HEK293 (cell line): ENCODE measurements around the gene NCKAP5.

Source experiments
- CTCF ChIA-PET: fragments of 350-600 bp; formaldehyde crosslinking; extraction: SDS; loops from one replicate; lab custom pipeline; 2021; ENCODE audit warnings: antibody characterized with exemption; lab: Yijun Ruan, JAX
- POLR2A ChIA-PET: fragments of 300-600 bp; formaldehyde crosslinking; extraction: SDS; loops from one replicate; lab custom pipeline; 2020; ENCODE audit warnings: antibody characterized with exemption, inconsistent platforms; lab: Yijun Ruan, JAX
- H3K27ac ChIP-seq: fragments of 200-500 bp; sonication (Bioruptor generic); 2 replicates; pipeline ENCODE4 v1.5.1; 2014; ENCODE audit warnings: low read depth, low read length, control low read depth, inconsistent platforms; ENCODE audit errors: extremely low read depth
- H3K36me3 ChIP-seq, 2 experiments: fragments of 200-500 bp in 1 of 2; sonication (Bioruptor generic) in 1 of 2; 1 replicate in 1 of 2; 2 replicates in 1 of 2; pipeline ENCODE4 v1.5.1; 2014 to 2017; ENCODE audit warnings: inconsistent platforms in 2 of 2, low read length in 2 of 2; ENCODE audit not compliant: control insufficient read depth in 2 of 2, insufficient read depth in 1 of 2
- H3K4me1 ChIP-seq: fragments of 200-500 bp; sonication (Bioruptor generic); 2 replicates; pipeline ENCODE4 v1.5.1; 2014; ENCODE audit warnings: mild to moderate bottlenecking, low read length, inconsistent platforms; ENCODE audit not compliant: control insufficient read depth, insufficient read depth
- H3K4me3 ChIP-seq: 2 replicates; pipeline ENCODE4 v1.5.1; 2011; ENCODE audit warnings: low read depth, mild to moderate bottlenecking, control low read depth, low read length, moderate library complexity
- H3K9me3 ChIP-seq: fragments of 200-500 bp; sonication (Bioruptor generic); 2 replicates; pipeline ENCODE4 v1.5.1; 2014; ENCODE audit warnings: low read depth, low read length, inconsistent platforms; ENCODE audit not compliant: control insufficient read depth, insufficient read depth
- ZNF138 ChIP-seq: fragments of 450-650 bp; formaldehyde crosslinking; IDR thresholded peaks from 2 replicates; pipeline ENCODE4 v1.5.1; 2016; ENCODE audit warnings: missing biosample characterization, missing genetic modification characterization, borderline replicate concordance
- ZNF548 ChIP-seq: fragments of 450-650 bp; formaldehyde crosslinking; IDR thresholded peaks from 2 replicates; pipeline ENCODE4 v1.5.1; 2016; ENCODE audit warnings: missing biosample characterization, missing genetic modification characterization
- ZNF747 ChIP-seq: fragments of 450-650 bp; formaldehyde crosslinking; IDR thresholded peaks from 2 replicates; pipeline ENCODE4 v1.5.1; 2016; ENCODE audit warnings: missing biosample characterization, missing genetic modification characterization
- TF ChIP-seq, protein P1 (sequence below): fragments of 450-650 bp; formaldehyde crosslinking; conservative IDR thresholded peaks from 2 replicates; pipeline ENCODE4 v1.5.1; 2016; ENCODE audit warnings: low read depth, missing biosample characterization, missing genetic modification characterization
- TF ChIP-seq, protein P2 (sequence below): fragments of 450-650 bp; formaldehyde crosslinking; IDR thresholded peaks from 2 replicates; pipeline ENCODE4 v1.5.1; 2016; ENCODE audit warnings: missing biosample characterization, missing genetic modification characterization
- TF ChIP-seq, protein P3 (sequence below): fragments of 450-650 bp; formaldehyde crosslinking; IDR thresholded peaks from 2 replicates; pipeline ENCODE4 v1.5.1; 2016; ENCODE audit warnings: missing biosample characterization, missing genetic modification characterization
- TF ChIP-seq, protein P4 (sequence below): fragments of 450-650 bp; formaldehyde crosslinking; IDR thresholded peaks from 2 replicates; pipeline ENCODE4 v1.5.1; 2016; ENCODE audit warnings: missing biosample characterization, missing genetic modification characterization
- TF ChIP-seq, protein P5 (sequence below): fragments of 450-650 bp; formaldehyde crosslinking; IDR thresholded peaks from 2 replicates; pipeline ENCODE4 v1.5.1; 2016; ENCODE audit warnings: missing biosample characterization, missing genetic modification characterization
- TF ChIP-seq, protein P6 (sequence below): fragments of 450-650 bp; formaldehyde crosslinking; optimal IDR thresholded peaks from 2 replicates; pipeline ENCODE3; 2016; ENCODE audit warnings: missing biosample characterization, mild to moderate bottlenecking, missing genetic modification characterization

Gene NCKAP5

DNA sequence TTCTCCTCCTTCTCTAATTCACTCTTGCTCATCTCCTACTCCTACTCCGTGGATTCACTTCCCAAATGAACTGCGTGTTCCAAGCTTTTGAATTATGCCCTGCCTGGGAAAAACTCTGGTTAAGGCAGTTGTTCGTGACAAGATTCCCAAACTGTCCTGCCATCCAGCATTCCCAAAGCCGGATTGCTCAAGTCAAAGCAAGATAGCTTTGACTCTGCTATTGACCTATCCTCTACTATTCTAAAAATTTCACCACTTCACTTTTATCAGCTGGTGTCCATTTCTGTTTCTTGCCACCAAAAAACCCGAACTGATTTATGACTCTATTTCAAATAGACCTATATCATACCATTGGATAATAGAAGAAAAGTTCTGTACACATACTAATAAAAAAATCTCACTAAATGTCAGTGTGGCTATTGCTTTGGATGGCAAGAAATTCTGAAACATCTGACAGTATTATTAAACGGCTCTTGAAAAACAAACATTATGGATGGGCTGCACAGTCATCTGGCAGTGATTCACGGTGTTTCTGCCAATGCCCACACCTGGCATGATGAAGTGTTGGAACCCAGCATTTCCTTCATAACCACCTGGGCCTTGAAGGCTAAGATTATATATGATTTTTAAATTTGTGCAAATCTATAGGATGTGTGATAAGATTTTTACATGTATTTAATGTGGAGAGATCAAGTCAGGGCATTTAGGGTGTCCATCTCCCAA lies 87.4 kb downstream of the NCKAP5 start (continued):
- TF ChIP-seq, protein P1, sequence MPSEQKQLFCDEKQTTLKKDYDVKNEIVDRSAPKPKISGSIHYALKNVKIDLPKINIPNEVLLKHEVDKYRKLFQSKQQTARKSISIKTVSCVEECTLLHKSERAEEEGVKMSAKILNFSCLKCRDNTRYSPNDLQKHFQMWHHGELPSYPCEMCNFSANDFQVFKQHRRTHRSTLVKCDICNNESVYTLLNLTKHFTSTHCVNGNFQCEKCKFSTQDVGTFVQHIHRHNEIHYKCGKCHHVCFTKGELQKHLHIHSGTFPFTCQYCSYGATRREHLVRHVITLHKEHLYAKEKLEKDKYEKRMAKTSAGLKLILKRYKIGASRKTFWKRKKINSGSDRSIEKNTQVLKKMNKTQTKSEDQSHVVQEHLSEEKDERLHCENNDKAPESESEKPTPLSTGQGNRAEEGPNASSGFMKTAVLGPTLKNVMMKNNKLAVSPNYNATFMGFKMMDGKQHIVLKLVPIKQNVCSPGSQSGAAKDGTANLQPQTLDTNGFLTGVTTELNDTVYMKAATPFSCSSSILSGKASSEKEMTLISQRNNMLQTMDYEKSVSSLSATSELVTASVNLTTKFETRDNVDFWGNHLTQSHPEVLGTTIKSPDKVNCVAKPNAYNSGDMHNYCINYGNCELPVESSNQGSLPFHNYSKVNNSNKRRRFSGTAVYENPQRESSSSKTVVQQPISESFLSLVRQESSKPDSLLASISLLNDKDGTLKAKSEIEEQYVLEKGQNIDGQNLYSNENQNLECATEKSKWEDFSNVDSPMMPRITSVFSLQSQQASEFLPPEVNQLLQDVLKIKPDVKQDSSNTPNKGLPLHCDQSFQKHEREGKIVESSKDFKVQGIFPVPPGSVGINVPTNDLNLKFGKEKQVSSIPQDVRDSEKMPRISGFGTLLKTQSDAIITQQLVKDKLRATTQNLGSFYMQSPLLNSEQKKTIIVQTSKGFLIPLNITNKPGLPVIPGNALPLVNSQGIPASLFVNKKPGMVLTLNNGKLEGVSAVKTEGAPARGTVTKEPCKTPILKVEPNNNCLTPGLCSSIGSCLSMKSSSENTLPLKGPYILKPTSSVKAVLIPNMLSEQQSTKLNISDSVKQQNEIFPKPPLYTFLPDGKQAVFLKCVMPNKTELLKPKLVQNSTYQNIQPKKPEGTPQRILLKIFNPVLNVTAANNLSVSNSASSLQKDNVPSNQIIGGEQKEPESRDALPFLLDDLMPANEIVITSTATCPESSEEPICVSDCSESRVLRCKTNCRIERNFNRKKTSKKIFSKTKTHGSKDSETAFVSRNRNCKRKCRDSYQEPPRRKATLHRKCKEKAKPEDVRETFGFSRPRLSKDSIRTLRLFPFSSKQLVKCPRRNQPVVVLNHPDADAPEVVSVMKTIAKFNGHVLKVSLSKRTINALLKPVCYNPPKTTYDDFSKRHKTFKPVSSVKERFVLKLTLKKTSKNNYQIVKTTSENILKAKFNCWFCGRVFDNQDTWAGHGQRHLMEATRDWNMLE = no peak
- TF ChIP-seq, protein P2, sequence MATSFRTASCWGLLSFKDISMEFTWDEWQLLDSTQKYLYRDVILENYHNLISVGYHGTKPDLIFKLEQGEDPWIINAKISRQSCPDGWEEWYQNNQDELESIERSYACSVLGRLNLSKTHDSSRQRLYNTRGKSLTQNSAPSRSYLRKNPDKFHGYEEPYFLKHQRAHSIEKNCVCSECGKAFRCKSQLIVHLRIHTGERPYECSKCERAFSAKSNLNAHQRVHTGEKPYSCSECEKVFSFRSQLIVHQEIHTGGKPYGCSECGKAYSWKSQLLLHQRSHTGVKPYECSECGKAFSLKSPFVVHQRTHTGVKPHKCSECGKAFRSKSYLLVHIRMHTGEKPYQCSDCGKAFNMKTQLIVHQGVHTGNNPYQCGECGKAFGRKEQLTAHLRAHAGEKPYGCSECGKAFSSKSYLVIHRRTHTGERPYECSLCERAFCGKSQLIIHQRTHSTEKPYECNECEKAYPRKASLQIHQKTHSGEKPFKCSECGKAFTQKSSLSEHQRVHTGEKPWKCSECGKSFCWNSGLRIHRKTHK = no peak
- TF ChIP-seq, protein P3, sequence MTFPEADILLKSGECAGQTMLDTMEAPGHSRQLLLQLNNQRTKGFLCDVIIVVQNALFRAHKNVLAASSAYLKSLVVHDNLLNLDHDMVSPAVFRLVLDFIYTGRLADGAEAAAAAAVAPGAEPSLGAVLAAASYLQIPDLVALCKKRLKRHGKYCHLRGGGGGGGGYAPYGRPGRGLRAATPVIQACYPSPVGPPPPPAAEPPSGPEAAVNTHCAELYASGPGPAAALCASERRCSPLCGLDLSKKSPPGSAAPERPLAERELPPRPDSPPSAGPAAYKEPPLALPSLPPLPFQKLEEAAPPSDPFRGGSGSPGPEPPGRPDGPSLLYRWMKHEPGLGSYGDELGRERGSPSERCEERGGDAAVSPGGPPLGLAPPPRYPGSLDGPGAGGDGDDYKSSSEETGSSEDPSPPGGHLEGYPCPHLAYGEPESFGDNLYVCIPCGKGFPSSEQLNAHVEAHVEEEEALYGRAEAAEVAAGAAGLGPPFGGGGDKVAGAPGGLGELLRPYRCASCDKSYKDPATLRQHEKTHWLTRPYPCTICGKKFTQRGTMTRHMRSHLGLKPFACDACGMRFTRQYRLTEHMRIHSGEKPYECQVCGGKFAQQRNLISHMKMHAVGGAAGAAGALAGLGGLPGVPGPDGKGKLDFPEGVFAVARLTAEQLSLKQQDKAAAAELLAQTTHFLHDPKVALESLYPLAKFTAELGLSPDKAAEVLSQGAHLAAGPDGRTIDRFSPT (tag by site-specific recombination) = no peak
- TF ChIP-seq, protein P4, sequence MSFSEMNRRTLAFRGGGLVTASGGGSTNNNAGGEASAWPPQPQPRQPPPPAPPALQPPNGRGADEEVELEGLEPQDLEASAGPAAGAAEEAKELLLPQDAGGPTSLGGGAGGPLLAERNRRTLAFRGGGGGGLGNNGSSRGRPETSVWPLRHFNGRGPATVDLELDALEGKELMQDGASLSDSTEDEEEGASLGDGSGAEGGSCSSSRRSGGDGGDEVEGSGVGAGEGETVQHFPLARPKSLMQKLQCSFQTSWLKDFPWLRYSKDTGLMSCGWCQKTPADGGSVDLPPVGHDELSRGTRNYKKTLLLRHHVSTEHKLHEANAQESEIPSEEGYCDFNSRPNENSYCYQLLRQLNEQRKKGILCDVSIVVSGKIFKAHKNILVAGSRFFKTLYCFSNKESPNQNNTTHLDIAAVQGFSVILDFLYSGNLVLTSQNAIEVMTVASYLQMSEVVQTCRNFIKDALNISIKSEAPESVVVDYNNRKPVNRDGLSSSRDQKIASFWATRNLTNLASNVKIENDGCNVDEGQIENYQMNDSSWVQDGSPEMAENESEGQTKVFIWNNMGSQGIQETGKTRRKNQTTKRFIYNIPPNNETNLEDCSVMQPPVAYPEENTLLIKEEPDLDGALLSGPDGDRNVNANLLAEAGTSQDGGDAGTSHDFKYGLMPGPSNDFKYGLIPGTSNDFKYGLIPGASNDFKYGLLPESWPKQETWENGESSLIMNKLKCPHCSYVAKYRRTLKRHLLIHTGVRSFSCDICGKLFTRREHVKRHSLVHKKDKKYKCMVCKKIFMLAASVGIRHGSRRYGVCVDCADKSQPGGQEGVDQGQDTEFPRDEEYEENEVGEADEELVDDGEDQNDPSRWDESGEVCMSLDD (tag by site-specific recombination) = no peak
- TF ChIP-seq ZNF747 (tag by site-specific recombination) (no peak), ZNF548 (tag by site-specific recombination) (no peak)
- TF ChIP-seq, protein P5, sequence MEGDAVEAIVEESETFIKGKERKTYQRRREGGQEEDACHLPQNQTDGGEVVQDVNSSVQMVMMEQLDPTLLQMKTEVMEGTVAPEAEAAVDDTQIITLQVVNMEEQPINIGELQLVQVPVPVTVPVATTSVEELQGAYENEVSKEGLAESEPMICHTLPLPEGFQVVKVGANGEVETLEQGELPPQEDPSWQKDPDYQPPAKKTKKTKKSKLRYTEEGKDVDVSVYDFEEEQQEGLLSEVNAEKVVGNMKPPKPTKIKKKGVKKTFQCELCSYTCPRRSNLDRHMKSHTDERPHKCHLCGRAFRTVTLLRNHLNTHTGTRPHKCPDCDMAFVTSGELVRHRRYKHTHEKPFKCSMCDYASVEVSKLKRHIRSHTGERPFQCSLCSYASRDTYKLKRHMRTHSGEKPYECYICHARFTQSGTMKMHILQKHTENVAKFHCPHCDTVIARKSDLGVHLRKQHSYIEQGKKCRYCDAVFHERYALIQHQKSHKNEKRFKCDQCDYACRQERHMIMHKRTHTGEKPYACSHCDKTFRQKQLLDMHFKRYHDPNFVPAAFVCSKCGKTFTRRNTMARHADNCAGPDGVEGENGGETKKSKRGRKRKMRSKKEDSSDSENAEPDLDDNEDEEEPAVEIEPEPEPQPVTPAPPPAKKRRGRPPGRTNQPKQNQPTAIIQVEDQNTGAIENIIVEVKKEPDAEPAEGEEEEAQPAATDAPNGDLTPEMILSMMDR (tag by site-specific recombination) = no peak

DNA sequence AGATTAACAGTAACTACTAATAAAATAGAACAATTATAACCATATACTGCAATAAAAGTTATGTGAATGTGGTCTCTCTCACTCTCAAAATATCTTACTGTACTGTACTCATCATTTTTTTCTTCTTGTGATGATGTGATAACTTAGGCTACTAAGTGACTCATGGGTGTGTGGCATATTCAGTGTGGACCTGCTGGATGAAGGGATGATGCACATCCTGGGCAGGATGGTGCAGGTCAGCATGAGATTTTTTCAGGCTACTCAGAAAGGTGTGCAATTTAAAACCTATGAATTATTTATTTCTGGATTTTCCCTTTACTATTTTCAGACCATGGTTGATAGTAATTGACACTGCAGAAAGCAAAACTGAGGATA lies 90.7 kb downstream of the NCKAP5 start:
- H3K4me3 ChIP-seq = no peak overlapping the region
- no peaks in the 10 kb centered on the region for H3K36me3 ChIP-seq
- H3K4me1 ChIP-seq = no peaks in the 10 kb centered on the region
- no peak overlapping the region for H3K27ac ChIP-seq
- no peaks in the 10 kb centered on the region for H3K9me3 ChIP-seq
- ChIA-PET POLR2A (no interaction called here), CTCF (no interaction called here)
- no peak for TF ChIP-seq ZNF138
- TF ChIP-seq, protein P6, sequence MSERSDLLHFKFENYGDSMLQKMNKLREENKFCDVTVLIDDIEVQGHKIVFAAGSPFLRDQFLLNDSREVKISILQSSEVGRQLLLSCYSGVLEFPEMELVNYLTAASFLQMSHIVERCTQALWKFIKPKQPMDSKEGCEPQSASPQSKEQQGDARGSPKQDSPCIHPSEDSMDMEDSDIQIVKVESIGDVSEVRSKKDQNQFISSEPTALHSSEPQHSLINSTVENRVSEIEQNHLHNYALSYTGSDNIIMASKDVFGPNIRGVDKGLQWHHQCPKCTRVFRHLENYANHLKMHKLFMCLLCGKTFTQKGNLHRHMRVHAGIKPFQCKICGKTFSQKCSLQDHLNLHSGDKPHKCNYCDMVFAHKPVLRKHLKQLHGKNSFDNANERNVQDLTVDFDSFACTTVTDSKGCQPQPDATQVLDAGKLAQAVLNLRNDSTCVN = no peak
